Superior temporal gyrus (tissue), 1 donor: ENCODE results near the gene KCP.
A peak's percentile ranks its signal among the peaks of the same experiment; 100 is the strongest.

Experiments
- DNase-seq: peaks from one replicate; pipeline ENCODE4 v3.0.0-alpha.2; 2016; ENCODE audit errors: extremely low spot score

Gene KCP

GRCh38 chr7:128906766-128907559, 3.5 kb downstream of the KCP start:
- no peak for DNase-seq

GRCh38 chr7:128906001-128906765, 4.3 kb downstream of the KCP start:
- no peak for DNase-seq

GRCh38 chr7:128904381-128905197, 5.9 kb downstream of the KCP start:
- DNase-seq: peak; percentile 64

GRCh38 chr7:128903621-128904361, 6.7 kb downstream of the KCP start:
- no peak for DNase-seq

GRCh38 chr7:128902761-128903585, 7.5 kb downstream of the KCP start:
- no peak for DNase-seq

GRCh38 chr7:128900237-128900636, 10.3 kb downstream of the KCP start:
- no peak for DNase-seq

- DNase-seq: no peak
These were observed 11.1 kb downstream of the KCP start for GRCh38 chr7:128899392-128899791.

GRCh38 chr7:128895320-128895719, 15.2 kb downstream of the KCP start:
- no peak for DNase-seq

- DNase-seq: no peak
These were observed 16.4 kb downstream of the KCP start for GRCh38 chr7:128894101-128894440.

GRCh38 chr7:128893251-128894100, 17.0 kb downstream of the KCP start:
- DNase-seq: no peak

- no peak for DNase-seq
These were observed 17.8 kb downstream of the KCP start for GRCh38 chr7:128892521-128893250.

GRCh38 chr7:128891942-128892269, 18.6 kb downstream of the KCP start:
- no peak for DNase-seq

GRCh38 chr7:128891110-128891941, 19.2 kb downstream of the KCP start:
- no peak for DNase-seq

GRCh38 chr7:128890306-128891109, 20.0 kb downstream of the KCP start:
- no peak for DNase-seq

- DNase-seq: no peak
These were observed 21.4 kb downstream of the KCP start for GRCh38 chr7:128889121-128889520.

- no peak for DNase-seq
These were observed 21.8 kb downstream of the KCP start for GRCh38 chr7:128888756-128889095.

- no peak for DNase-seq
These were observed 22.3 kb downstream of the KCP start for GRCh38 chr7:128888039-128888755.
